RPMI8226 (cell line): ENCODE data around the gene TBC1D4.
"Not testable (repeated sequence)": the region's sequence is repeated elsewhere in the genome, so short reads cannot be mapped to it uniquely, and the experiment has no call there.

ENCODE experiments used
- DNase-seq: peaks from one replicate; pipeline ENCODE4 v3.0.0-alpha.2; 2015

Gene TBC1D4

GRCh38 chr13:75353781-75354193, 128.2 kb downstream of the TBC1D4 start:
- no peak for DNase-seq

- DNase-seq, result no peak
Observed at GRCh38 chr13:75352641-75353327, 129.2 kb downstream of the TBC1D4 start.

- DNase-seq, result not testable (repeated sequence)
Observed at GRCh38 chr13:75351538-75351937, 130.4 kb downstream of the TBC1D4 start.

DNA sequence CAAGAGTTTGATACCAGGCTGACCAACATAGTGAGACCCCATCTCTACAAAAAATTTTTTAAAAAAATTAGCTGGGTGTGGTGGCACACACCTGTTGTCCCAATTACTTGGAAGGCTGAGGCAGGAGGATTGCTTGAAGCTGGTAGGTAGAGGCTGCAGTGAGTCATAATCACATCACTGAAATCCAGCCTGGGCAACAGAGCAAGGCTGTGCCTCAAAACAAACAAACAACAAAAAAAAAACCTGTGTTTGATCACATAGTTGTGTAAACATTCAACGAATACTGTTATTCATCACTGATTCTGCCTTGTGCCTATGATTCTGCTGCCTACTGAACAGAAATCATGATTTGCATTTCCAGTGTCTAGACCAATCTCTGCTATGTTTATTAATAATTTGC, 134.0 kb downstream of the TBC1D4 start:
- no peak for DNase-seq

- DNase-seq, result no peak
Observed at GRCh38 chr13:75347457-75347856, 134.5 kb downstream of the TBC1D4 start.

GRCh38 chr13:75345193-75345592, 136.8 kb downstream of the TBC1D4 start:
- no peak for DNase-seq

DNA sequence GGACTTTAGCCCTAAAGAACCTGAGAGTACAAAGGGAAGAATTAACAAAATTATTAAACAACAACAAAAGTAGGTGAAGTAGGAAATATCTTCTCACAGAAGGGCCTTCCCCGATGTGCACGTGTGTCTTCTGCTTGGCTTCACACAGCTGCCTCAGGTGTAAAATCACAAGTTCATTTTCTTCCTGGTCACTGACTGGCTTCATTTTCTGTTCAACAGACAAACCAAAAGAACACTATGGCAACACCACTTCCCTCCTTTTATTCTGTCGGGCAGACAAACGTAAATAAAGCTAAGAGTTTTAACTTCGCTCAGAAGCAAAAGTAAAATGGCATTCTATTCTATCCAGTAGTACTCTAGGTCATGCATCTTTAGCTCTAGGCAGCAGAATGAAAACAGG, 140.9 kb downstream of the TBC1D4 start:
- no peak for DNase-seq

- no peak for DNase-seq
Observed at GRCh38 chr13:75339635-75340374, 142.2 kb downstream of the TBC1D4 start.

GRCh38 chr13:75334634-75335447, 147.1 kb downstream of the TBC1D4 start:
- no peak for DNase-seq

DNA sequence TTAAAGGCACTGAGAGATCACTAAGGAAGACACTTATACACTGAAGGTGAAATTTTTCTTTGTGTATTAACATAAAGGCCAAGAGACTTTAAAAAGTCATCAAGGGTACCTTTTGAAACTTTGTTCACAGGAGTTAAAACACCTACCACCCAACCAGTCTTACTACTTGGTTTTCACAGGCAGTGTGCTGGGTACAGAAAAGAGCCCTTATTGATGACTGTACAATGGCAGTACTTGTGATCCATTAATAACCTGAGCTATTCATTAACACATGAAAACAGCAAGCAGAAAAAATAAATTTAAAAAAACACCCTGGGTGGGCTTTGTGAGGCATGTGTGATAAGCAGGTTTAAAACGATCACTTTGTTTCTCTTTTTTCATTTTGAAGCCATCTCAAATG, 148.9 kb downstream of the TBC1D4 start:
- DNase-seq, result no peak

GRCh38 chr13:75331792-75332349, 150.1 kb downstream of the TBC1D4 start:
- no peak for DNase-seq

GRCh38 chr13:75330770-75331169, 151.2 kb downstream of the TBC1D4 start:
- no peak for DNase-seq

DNA sequence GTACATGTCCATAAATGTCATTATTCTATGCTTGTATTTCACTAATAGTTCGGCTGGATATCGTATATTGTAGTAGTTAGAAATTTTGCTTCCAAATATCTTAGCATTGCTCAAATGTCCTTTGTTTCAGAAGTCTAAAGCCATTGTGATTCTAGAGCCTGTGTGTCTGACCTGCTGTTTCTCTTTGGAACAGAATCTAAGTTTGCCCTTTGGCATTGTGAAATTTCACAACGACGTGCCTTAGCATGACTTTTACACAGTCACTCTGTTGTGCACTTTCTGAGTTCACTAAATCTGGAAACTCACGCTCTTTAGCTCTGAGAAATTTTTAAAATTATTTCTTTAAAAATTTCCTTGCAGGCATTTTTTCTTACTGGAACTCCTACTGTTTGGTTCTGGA, 152.2 kb downstream of the TBC1D4 start:
- no peak for DNase-seq

DNA sequence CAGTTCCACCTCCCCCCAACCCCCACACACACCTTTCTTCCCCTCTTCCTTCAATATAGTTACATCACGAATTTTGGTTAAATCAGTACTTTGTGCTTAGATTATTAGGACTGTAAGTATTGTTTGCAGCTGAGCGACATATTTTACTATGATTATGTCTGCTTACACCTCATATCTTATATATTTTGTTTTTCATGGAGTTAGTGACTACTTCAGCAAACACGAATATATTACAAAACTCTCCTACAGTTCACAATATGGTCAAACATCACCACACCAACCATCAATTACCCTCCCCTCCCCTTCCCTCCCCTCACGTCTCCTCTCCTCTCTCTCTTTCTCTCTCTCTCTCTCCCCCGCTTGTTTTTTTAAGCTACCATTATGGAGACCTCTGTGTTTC, 152.9 kb downstream of the TBC1D4 start:
- no peak for DNase-seq

- no peak for DNase-seq
Observed at GRCh38 chr13:75327135-75327510, 154.8 kb downstream of the TBC1D4 start.

- no peak for DNase-seq
Observed at GRCh38 chr13:75326173-75327134, 155.5 kb downstream of the TBC1D4 start.

DNA sequence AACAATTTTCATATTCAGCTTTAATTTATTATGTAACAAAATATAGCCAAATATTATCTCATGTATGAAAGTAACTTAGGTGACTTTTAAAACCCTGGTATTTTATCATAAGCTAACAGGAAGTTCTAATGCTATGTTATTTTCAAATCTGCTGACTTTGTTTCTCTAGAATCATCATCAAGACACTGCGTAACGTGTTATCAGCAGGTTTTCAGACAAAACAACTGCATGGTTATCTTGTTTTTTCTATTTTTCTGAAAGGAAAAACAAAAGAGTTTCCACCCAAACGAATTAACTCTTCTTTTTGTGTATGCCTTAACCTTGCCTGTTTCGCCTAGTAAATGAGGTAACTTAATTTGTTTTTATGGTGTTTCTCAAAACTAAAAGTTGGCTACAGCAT, 156.3 kb downstream of the TBC1D4 start:
- no peak for DNase-seq

DNA sequence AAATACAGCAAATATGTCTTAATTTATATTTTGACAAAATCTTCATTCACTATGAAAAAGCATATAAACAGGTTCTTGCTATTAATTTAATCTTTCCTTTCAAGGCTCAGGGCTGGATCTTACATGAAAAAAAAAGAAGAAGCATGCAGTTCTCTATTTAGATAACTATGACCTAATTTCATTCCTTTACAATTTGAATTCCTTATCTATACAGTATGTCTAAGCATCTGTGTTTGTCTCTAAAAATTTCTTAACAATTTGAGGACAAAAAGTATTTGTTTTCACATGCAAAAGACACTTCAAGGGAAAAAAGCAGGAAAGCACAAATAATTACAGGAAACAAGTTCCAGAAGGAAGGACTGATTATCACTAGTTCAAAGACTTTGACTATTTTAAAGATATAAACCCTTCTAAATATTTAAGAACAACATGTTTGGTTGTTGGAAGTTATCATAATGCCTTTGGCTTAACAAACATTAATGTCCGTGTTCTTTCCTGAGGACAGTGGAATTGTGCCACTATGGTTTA, 157.5 kb downstream of the TBC1D4 start:
- DNase-seq, result no peak

DNA sequence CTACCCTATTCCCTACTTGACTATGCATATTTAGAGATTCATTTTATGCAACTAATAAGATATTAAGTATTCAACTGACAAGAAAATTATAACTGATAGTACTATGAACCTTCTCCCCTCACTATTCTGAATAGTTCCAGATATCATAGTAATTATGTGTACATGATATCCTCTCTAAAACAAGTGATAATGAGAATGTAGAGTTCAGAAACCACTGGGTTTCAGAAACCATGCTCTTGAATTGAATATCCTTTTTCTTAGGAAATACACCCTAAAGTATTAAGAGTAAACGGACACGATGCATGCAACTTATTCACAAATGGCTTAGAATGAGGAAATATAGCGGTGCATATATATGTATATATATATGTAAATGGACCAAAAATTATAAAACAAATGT, 160.9 kb downstream of the TBC1D4 start:
- no peak for DNase-seq

- DNase-seq, result no peak
Observed at GRCh38 chr13:75319254-75319653, 162.7 kb downstream of the TBC1D4 start.

GRCh38 chr13:75318138-75318833, 163.7 kb downstream of the TBC1D4 start:
- DNase-seq, result no peak
